Raji (cell line): ENCODE results near the gene FCHSD1.

Experiments used
- POLR2A ChIP-seq: IDR thresholded peaks from 2 replicates; pipeline ENCODE4 v1.6.1; 2011; ENCODE audit warnings: low read depth, low read length, control low read depth; ENCODE audit not compliant: insufficient read depth

Gene FCHSD1

GRCh38 chr5:141618030-141618803 lies 33.0 kb downstream of the FCHSD1 start:
- no peak; the same call in 1 of the 2 replicates for TF ChIP-seq POLR2A

GRCh38 chr5:141617682-141618029 lies 33.6 kb downstream of the FCHSD1 start:
- no peak for TF ChIP-seq POLR2A

- TF ChIP-seq POLR2A, result no peak
Observed at GRCh38 chr5:141617128-141617527, 34.1 kb downstream of the FCHSD1 start.

GRCh38 chr5:141615991-141616720 lies 35.1 kb downstream of the FCHSD1 start:
- TF ChIP-seq POLR2A, result no peak

GRCh38 chr5:141613344-141613743 lies 37.9 kb downstream of the FCHSD1 start:
- TF ChIP-seq POLR2A, result no peak

- TF ChIP-seq POLR2A, result no peak
Observed at GRCh38 chr5:141611289-141611688, 39.9 kb downstream of the FCHSD1 start.

- no peak for TF ChIP-seq POLR2A
Observed at GRCh38 chr5:141609044-141609443, 42.2 kb downstream of the FCHSD1 start.

- no peak for TF ChIP-seq POLR2A
Observed at GRCh38 chr5:141608557-141608956, 42.7 kb downstream of the FCHSD1 start.

- TF ChIP-seq POLR2A, result no peak
Observed at GRCh38 chr5:141608046-141608445, 43.2 kb downstream of the FCHSD1 start.

- no peak for TF ChIP-seq POLR2A
Observed at GRCh38 chr5:141605523-141606277, 45.5 kb downstream of the FCHSD1 start.

GRCh38 chr5:141603923-141604717 lies 47.1 kb downstream of the FCHSD1 start:
- TF ChIP-seq POLR2A, result no peak

- no peak for TF ChIP-seq POLR2A
Observed at GRCh38 chr5:141602606-141603005, 48.6 kb downstream of the FCHSD1 start.

- TF ChIP-seq POLR2A, result no peak
Observed at GRCh38 chr5:141598391-141599345, 52.5 kb downstream of the FCHSD1 start.

GRCh38 chr5:141597814-141598213 lies 53.4 kb downstream of the FCHSD1 start:
- TF ChIP-seq POLR2A, result no peak
